ENCODE results near the gene ITPKA. TPM values are rescaled to one million over a fixed set of nuclear protein-coding genes. Genes with fewer than 3 reads are reported as not detected.

The ITPKA gene
- total RNA-seq, 4 donors from 2014 or later, result 0.41 to 1.3 TPM; not detected in 2

GRCh38 chr15:41484937-41485625, 8.6 kb upstream of the ITPKA start:
- Histone ChIP-seq H3K4me3 (no peak overlapping the region), H3K27me3 (no peaks in the 10 kb centered on the region), H3K9me3 (no peaks in the 10 kb centered on the region), H3K36me3 (no peaks in the 10 kb centered on the region), H3K27ac (no peak overlapping the region), H3K4me1 (no peaks in the 10 kb centered on the region)
- TF ChIP-seq POLR2A (IDR thresholded peaks at IDR 0.05), result no peak
- no peak for DNase-seq
- intact Hi-C loops (cut with DNase I; ENCODE audit: low total_unique reads), result no loop called here

GRCh38 chr15:41486286-41486685, 7.4 kb upstream of the ITPKA start:
- no peak overlapping the region for H3K27ac ChIP-seq

GRCh38 chr15:41487381-41487780, 6.3 kb upstream of the ITPKA start:
- H3K27ac ChIP-seq, result no peak overlapping the region
- intact Hi-C loops (cut with DNase I; ENCODE audit: low total_unique reads), result no loop called here
- peaks cover under 1 to 2% of the 10 kb centered on the region in 2 donors for H3K4me1 ChIP-seq
- no peaks in the 10 kb centered on the region for H3K9me3 ChIP-seq
- H3K27me3 ChIP-seq, result peaks cover 0 to 14% of the 10 kb centered on the region in 2 donors
- H3K4me3 ChIP-seq, result no peak overlapping the region
- H3K36me3 ChIP-seq, result no peaks in the 10 kb centered on the region
- no peak for DNase-seq
- TF ChIP-seq, protein P1, sequence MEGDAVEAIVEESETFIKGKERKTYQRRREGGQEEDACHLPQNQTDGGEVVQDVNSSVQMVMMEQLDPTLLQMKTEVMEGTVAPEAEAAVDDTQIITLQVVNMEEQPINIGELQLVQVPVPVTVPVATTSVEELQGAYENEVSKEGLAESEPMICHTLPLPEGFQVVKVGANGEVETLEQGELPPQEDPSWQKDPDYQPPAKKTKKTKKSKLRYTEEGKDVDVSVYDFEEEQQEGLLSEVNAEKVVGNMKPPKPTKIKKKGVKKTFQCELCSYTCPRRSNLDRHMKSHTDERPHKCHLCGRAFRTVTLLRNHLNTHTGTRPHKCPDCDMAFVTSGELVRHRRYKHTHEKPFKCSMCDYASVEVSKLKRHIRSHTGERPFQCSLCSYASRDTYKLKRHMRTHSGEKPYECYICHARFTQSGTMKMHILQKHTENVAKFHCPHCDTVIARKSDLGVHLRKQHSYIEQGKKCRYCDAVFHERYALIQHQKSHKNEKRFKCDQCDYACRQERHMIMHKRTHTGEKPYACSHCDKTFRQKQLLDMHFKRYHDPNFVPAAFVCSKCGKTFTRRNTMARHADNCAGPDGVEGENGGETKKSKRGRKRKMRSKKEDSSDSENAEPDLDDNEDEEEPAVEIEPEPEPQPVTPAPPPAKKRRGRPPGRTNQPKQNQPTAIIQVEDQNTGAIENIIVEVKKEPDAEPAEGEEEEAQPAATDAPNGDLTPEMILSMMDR (IDR thresholded peaks at IDR 0.05), result no peak
- TF ChIP-seq POLR2A (IDR thresholded peaks at IDR 0.05), result no peak

More at GRCh38 chr15:41486286-41486685, 7.4 kb upstream of the ITPKA start:
- TF ChIP-seq, protein P1 (IDR thresholded peaks at IDR 0.05), result no peak
- no peak for TF ChIP-seq POLR2A (IDR thresholded peaks at IDR 0.05)
- no peak overlapping the region for H3K4me3 ChIP-seq
- H3K36me3 ChIP-seq, result no peaks in the 10 kb centered on the region
- H3K27me3 ChIP-seq, result peaks cover 0 to 5% of the 10 kb centered on the region in 2 donors
- H3K4me1 ChIP-seq, result no peaks in the 10 kb centered on the region
- intact Hi-C loops (cut with DNase I; ENCODE audit: low total_unique reads), result no loop called here
- DNase-seq, result no peak
- H3K9me3 ChIP-seq, result no peaks in the 10 kb centered on the region

DNA sequence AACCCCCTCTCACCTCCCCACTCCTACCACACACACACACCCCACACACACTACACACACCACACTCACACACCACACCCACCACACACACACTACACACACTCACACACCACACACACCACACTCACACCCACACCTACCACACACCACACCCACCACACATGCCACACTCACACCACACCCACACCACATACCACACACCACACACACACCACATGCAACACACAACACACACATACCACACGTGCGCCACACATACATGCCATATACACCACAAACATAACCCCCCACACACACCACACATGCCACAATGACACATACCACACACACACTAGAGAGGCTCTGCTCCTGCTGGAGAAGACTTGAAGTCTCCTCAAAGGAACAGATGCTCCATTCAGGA, 5.9 kb upstream of the ITPKA start:
- H3K27ac ChIP-seq, result no peak overlapping the region
- no peak for TF ChIP-seq POLR2A (IDR thresholded peaks at IDR 0.05)
- TF ChIP-seq, protein P1 (IDR thresholded peaks at IDR 0.05), result no peak
- intact Hi-C loops (cut with DNase I; ENCODE audit: low total_unique reads), result no loop called here
- no peaks in the 10 kb centered on the region for H3K36me3 ChIP-seq
- no peak overlapping the region for H3K4me3 ChIP-seq
- no peaks in the 10 kb centered on the region for H3K9me3 ChIP-seq
- H3K4me1 ChIP-seq, result peaks cover 5 to 6% of the 10 kb centered on the region in 2 donors
- peaks cover 0 to 17% of the 10 kb centered on the region in 2 donors for H3K27me3 ChIP-seq
- no peak for DNase-seq

DNA sequence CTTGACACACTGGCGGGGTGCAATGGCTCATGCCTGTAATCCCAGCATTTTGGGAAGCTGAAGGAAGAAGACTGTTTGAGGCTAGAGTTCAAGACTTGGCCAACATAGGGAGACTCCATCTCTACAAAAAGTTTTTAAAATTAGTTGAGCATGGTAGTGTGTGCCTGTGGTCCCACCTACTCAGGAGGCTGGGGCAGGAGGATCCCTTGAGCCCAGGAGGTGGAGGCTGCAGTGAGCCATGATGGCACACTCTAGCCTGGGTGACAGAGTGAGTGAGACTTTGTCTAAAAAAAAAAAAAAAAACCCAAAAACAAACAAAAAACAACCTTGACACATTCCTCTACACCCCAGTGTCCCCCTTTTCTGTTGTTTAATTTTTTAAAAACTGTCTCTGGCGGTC, 4.0 kb upstream of the ITPKA start:
- no peak for TF ChIP-seq POLR2A (IDR thresholded peaks at IDR 0.05)
- TF ChIP-seq, protein P1 (IDR thresholded peaks at IDR 0.05), result no peak
- Histone ChIP-seq H3K36me3 (no peaks in the 10 kb centered on the region), H3K27me3 (peaks cover 0 to 17% of the 10 kb centered on the region in 2 donors), H3K9me3 (no peaks in the 10 kb centered on the region), H3K4me3 (no peak overlapping the region), H3K27ac (no peak overlapping the region), H3K4me1 (peaks cover 8 to 10% of the 10 kb centered on the region in 2 donors)
- DNase-seq, result no peak
- intact Hi-C loops (cut with DNase I; ENCODE audit: low total_unique reads), result no loop called here
